ENCODE data around the gene STK32B. TPM values are rescaled to one million over a fixed set of nuclear protein-coding genes. Genes with fewer than 3 reads are reported as not detected.

The STK32B gene
- total RNA-seq, 6 donors from 2014 or later, result 0.22 to 3.4 (median 1.0) TPM

DNA sequence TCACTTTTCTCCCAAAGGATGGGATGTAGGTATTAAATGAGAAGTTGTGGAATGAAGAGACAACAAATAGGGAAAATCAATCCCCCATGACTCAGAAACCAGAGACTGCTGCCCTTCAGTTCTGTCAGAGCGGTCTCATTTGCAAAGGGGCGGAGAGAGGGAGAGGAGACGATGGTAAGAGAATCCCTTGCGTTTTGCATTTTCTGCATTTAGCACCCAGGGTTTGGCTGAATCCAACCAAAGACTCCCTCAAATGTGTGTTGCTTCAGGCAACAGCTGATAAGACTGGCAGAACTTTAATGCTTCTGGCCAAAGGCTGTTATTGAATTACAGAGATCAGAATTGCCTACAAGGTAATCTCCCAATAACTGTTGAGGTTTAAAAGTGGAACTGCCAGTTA is 426.9 kb downstream of the STK32B start:
- H3K4me1 ChIP-seq, result no peaks in the 10 kb centered on the region
- H3K9me3 ChIP-seq, result peaks cover 0 to 4% (median 0%) of the 10 kb centered on the region in 4 donors
- no peaks in the 10 kb centered on the region for H3K36me3 ChIP-seq
- no peaks in the 10 kb centered on the region for H3K27me3 ChIP-seq
- H3K27ac ChIP-seq, result no peak overlapping the region
- ATAC-seq (ENCODE audit: low FRiP score in 2 of 2) (no peak), DNase-seq (no peak)
- TF ChIP-seq EP300 (IDR thresholded peaks at IDR 0.05), result no peak
- TF ChIP-seq CTCF (IDR thresholded peaks at IDR 0.05), result no peak
- no peak for TF ChIP-seq POLR2AphosphoS5 (IDR thresholded peaks at IDR 0.05)
- TF ChIP-seq POLR2A (IDR thresholded peaks at IDR 0.05), result no peak
- WGBS, 2 donors, result 66 to 80% methylated on average over 4 of the region's 4 CpGs
- H3K4me3 ChIP-seq, result no peak overlapping the region

DNA sequence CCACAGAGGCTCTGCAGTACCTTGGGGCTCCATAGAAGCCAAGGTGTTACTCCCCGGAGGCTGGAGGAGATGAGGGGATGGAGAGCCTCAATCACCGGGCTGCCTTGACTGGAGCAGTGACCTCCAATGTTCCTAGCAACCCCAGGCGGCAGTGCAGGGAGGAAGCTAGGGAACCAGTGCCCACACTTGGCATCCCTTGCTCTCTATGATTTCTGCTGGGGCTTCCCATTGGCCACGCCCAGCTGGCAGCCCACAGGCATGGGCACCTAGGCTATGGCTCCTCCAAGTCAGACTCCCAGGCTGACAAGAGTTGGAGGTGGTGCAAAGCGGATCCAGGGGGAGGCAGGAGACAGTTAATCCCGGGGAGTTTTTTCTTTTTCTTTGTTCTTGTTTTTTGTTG is 427.4 kb downstream of the STK32B start:
- Histone ChIP-seq H3K4me1 (no peaks in the 10 kb centered on the region), H3K4me3 (no peak overlapping the region), H3K27me3 (no peaks in the 10 kb centered on the region), H3K9me3 (peaks cover 0 to 4% (median 0%) of the 10 kb centered on the region in 4 donors), H3K27ac (no peak overlapping the region), H3K36me3 (no peaks in the 10 kb centered on the region)
- TF ChIP-seq EP300 (IDR thresholded peaks at IDR 0.05), result no peak
- TF ChIP-seq POLR2A (IDR thresholded peaks at IDR 0.05), result no peak
- TF ChIP-seq CTCF (IDR thresholded peaks at IDR 0.05), result no peak
- no peak for TF ChIP-seq POLR2AphosphoS5 (IDR thresholded peaks at IDR 0.05)
- 79 to 88% methylated on average over 6 of the region's 6 CpGs for WGBS, 2 donors
- DNase-seq, result no peak
- ATAC-seq (ENCODE audit: low FRiP score in 2 of 2), result no peak

DNA sequence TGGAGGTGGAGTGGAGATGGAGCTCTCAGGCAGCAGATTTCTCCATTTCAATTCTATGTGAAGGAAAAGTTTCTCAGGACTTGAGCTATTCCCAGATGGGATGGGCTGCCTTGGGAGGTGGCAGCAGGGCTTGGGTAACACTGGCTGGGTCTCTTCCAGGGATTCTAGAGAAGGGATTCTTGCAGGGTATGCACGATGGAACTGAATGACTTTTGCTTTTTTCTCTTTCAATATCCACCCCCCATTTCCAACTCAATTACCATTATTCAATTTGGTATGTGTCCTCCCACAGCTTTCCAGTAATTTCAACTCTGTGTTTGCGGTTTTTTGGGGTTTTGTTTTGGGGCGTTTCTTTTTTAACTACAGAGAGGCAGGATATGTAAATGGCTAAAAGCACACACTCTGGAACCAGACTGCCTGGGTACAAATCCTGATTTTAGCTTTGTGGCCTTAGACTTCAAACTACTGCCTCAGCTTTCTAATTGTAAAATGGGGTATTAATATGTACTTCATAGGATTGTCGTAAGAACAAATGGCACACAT is 428.3 kb downstream of the STK32B start:
- H3K27me3 ChIP-seq, result no peaks in the 10 kb centered on the region
- no peak for TF ChIP-seq POLR2A (IDR thresholded peaks at IDR 0.05)
- TF ChIP-seq CTCF (IDR thresholded peaks at IDR 0.05), result no peak
- TF ChIP-seq POLR2AphosphoS5 (IDR thresholded peaks at IDR 0.05), result no peak
- no peak for TF ChIP-seq EP300 (IDR thresholded peaks at IDR 0.05)
- no peaks in the 10 kb centered on the region for H3K36me3 ChIP-seq
- no peaks in the 10 kb centered on the region for H3K4me1 ChIP-seq
- no peak overlapping the region for H3K27ac ChIP-seq
- DNase-seq, result no peak
- ATAC-seq (ENCODE audit: low FRiP score in 2 of 2), result no peak
- H3K4me3 ChIP-seq, result no peak overlapping the region
- peaks cover 0 to 4% (median 0%) of the 10 kb centered on the region in 4 donors for H3K9me3 ChIP-seq
- 91 to 92% methylated on average over 4 of the region's 4 CpGs for WGBS, 2 donors

GRCh38 chr4:5488413-5488812 is 437.1 kb downstream of the STK32B start:
- DNase-seq (no peak), ATAC-seq (ENCODE audit: low FRiP score in 2 of 2) (no peak)
- Histone ChIP-seq H3K4me1 (no peaks in the 10 kb centered on the region), H3K36me3 (no peaks in the 10 kb centered on the region), H3K27me3 (no peaks in the 10 kb centered on the region), H3K4me3 (no peak overlapping the region), H3K27ac (no peak overlapping the region), H3K9me3 (peaks cover 12 to 33% (median 26%) of the 10 kb centered on the region in 4 donors)
- TF ChIP-seq EP300 (IDR thresholded peaks at IDR 0.05) (no peak), CTCF (IDR thresholded peaks at IDR 0.05) (no peak), POLR2AphosphoS5 (IDR thresholded peaks at IDR 0.05) (no peak), POLR2A (IDR thresholded peaks at IDR 0.05) (no peak)

- no peak overlapping the region for H3K27ac ChIP-seq
- 52 to 66% methylated on average over 1 of the region's 1 CpG for WGBS, 2 donors
- no peaks in the 10 kb centered on the region for H3K27me3 ChIP-seq
- no peaks in the 10 kb centered on the region for H3K4me1 ChIP-seq
- ATAC-seq (ENCODE audit: low FRiP score in 2 of 2), result no peak
- no peak for TF ChIP-seq POLR2AphosphoS5 (IDR thresholded peaks at IDR 0.05)
- TF ChIP-seq EP300 (IDR thresholded peaks at IDR 0.05), result no peak
- TF ChIP-seq POLR2A (IDR thresholded peaks at IDR 0.05), result no peak
- TF ChIP-seq CTCF (IDR thresholded peaks at IDR 0.05), result no peak
- peaks cover 12 to 33% (median 26%) of the 10 kb centered on the region in 4 donors for H3K9me3 ChIP-seq
- H3K4me3 ChIP-seq, result no peak overlapping the region
- no peak for DNase-seq
- no peaks in the 10 kb centered on the region for H3K36me3 ChIP-seq
These were observed 438.0 kb downstream of the STK32B start for GRCh38 chr4:5489260-5489659.

Data from upper lobe of left lung (tissue), 6 donors.